HCT116 (cell line): Measurements from ENCODE around the gene MLPH.

Experiments used
- CEBPB ChIP-seq: IDR thresholded peaks from 2 replicates; pipeline ENCODE4 v1.6.1; 2012; ENCODE audit warnings: low read depth
- EZH2 ChIP-seq: fragments of 200-600 bp; sonication (generic); IDR thresholded peaks from 2 replicates; pipeline ENCODE4 v1.6.1; 2017; ENCODE audit warnings: antibody characterized with exemption, mixed run types
- JUND ChIP-seq: IDR thresholded peaks from 2 replicates; pipeline ENCODE4 v1.6.1; 2012
- POLR2A ChIP-seq: IDR thresholded peaks from 2 replicates; pipeline ENCODE4 v1.7.0; 2011; ENCODE audit warnings: borderline replicate concordance; ENCODE audit not compliant: insufficient read depth, insufficient read length; ENCODE audit errors: extremely low read depth
- POLR2AphosphoS5 ChIP-seq: IDR thresholded peaks from 2 replicates; pipeline ENCODE4 v1.6.1; 2011; ENCODE audit warnings: mild to moderate bottlenecking, low read depth, low read length, moderate library complexity
- RAD21 ChIP-seq: IDR thresholded peaks from 2 replicates; pipeline ENCODE4 v1.6.1; 2012; ENCODE audit warnings: low read depth, mild to moderate bottlenecking
- SIN3A ChIP-seq: IDR thresholded peaks from 2 replicates; pipeline ENCODE4 v1.6.1; 2012; ENCODE audit warnings: low read depth
- SP1 ChIP-seq: IDR thresholded peaks from 2 replicates; pipeline ENCODE4 v1.6.1; 2012; ENCODE audit warnings: low read depth
- SRF ChIP-seq: IDR thresholded peaks from 2 replicates; pipeline ENCODE4 v1.6.1; 2012; ENCODE audit warnings: low read depth
- YY1 ChIP-seq: IDR thresholded peaks from 2 replicates; pipeline ENCODE4 v1.6.1; 2011; ENCODE audit warnings: low read length, low read depth, moderate library complexity, mild to moderate bottlenecking; ENCODE audit not compliant: insufficient replicate concordance; ENCODE audit errors: extremely low read depth
- ZNF274 ChIP-seq: fragments of 200-500 bp; sonication (Bioruptor generic); IDR thresholded peaks from 2 replicates; pipeline ENCODE4 v1.6.1; 2014; ENCODE audit warnings: mild to moderate bottlenecking, low read depth, low read length, inconsistent platforms
- TF ChIP-seq, protein P1 (sequence below), 3 experiments: fragments of 200-600 bp in 1 of 3; sonication (generic) in 1 of 3; IDR thresholded peaks in 2 of 3; conservative IDR thresholded peaks in 1 of 3; 2 replicates each; pipeline ENCODE4 v1.5.1; 2012 to 2017; ENCODE audit warnings: low read depth in 2 of 3, low read length in 2 of 3, antibody characterized with exemption in 1 of 3, borderline replicate concordance in 1 of 3, control low read depth in 1 of 3, mild to moderate bottlenecking in 1 of 3, mixed read lengths in 1 of 3, mixed run types in 1 of 3, moderate library complexity in 1 of 3; ENCODE audit not compliant: insufficient read depth in 1 of 3
- TF ChIP-seq, protein P2 (sequence below): IDR thresholded peaks from 2 replicates; pipeline ENCODE4 v1.6.1; 2012

DNA sequence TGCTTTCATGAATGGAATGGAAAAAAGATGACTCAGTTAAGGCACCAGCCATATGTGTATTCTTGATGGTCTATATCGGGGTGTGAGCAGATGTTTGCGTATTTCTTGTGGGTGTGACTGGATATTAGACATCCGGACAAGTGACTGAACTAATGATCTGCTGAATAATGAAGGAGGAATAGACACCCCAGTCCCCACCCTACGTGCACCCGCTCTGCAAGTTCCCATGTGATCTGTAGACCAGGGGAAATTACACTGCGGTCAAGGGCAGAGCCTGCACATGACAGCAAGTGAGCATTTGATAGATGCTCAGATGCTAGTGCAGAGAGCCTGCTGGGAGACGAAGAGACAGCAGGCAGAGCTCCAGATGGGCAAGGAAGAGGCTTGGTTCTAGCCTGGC lies 66.9 kb downstream of the MLPH start:
- TF ChIP-seq, protein P1, sequence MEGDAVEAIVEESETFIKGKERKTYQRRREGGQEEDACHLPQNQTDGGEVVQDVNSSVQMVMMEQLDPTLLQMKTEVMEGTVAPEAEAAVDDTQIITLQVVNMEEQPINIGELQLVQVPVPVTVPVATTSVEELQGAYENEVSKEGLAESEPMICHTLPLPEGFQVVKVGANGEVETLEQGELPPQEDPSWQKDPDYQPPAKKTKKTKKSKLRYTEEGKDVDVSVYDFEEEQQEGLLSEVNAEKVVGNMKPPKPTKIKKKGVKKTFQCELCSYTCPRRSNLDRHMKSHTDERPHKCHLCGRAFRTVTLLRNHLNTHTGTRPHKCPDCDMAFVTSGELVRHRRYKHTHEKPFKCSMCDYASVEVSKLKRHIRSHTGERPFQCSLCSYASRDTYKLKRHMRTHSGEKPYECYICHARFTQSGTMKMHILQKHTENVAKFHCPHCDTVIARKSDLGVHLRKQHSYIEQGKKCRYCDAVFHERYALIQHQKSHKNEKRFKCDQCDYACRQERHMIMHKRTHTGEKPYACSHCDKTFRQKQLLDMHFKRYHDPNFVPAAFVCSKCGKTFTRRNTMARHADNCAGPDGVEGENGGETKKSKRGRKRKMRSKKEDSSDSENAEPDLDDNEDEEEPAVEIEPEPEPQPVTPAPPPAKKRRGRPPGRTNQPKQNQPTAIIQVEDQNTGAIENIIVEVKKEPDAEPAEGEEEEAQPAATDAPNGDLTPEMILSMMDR (IDR thresholded peaks at IDR 0.05 in 2 of 3, conservative IDR thresholded peaks at IDR 0.05 in 1 of 3; ENCODE audit: borderline replicate concordance in 1 of 3, insufficient read depth in 1 of 3, low read depth in 2 of 3, low read length in 2 of 3) = no peak
- TF ChIP-seq ZNF274 = no peak
- no peak for TF ChIP-seq SP1
- TF ChIP-seq EZH2 = no peak
- no peak for TF ChIP-seq SRF
- no peak for TF ChIP-seq POLR2AphosphoS5
- TF ChIP-seq JUND = no peak
- no peak for TF ChIP-seq RAD21
- no peak for TF ChIP-seq POLR2A
- no peak for TF ChIP-seq SIN3A
- TF ChIP-seq CEBPB = no peak
- no peak for TF ChIP-seq YY1
- TF ChIP-seq, protein P2, sequence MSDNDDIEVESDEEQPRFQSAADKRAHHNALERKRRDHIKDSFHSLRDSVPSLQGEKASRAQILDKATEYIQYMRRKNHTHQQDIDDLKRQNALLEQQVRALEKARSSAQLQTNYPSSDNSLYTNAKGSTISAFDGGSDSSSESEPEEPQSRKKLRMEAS = no peak
